ENCODE measurements around the gene LNX1.

Gene LNX1

DNA sequence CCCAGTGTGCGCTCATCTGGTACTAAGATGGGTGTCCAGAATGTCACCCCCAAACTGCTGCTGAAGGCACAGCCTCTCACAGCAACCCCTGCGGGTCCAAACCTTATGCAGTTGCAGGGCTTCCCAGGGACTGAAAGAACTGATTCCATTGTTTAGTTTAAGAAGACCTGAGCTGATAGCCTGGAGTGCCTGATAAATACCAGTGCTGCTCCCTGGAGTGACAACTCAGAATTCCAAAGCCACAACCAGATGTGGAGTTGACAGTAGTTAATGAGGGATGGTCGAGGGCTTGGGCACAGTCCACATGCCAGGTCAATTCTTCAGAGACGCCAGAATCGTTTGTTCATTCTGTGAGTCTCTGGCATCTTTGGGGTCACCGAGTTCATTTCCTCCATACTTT is 71.2 kb downstream of the LNX1 start:
- no peak for TF ChIP-seq BACH2 (CRISPR knock-in tag; IDR thresholded peaks at IDR 0.05; ENCODE audit: borderline replicate concordance)
- TF ChIP-seq ISL1 (CRISPR knock-in tag; IDR thresholded peaks at IDR 0.05): no peak
- no peak for TF ChIP-seq CSDC2 (CRISPR knock-in tag; IDR thresholded peaks at IDR 0.05)
- no peak for TF ChIP-seq ZNF70 (CRISPR knock-in tag; IDR thresholded peaks at IDR 0.05)
- TF ChIP-seq, protein P1, sequence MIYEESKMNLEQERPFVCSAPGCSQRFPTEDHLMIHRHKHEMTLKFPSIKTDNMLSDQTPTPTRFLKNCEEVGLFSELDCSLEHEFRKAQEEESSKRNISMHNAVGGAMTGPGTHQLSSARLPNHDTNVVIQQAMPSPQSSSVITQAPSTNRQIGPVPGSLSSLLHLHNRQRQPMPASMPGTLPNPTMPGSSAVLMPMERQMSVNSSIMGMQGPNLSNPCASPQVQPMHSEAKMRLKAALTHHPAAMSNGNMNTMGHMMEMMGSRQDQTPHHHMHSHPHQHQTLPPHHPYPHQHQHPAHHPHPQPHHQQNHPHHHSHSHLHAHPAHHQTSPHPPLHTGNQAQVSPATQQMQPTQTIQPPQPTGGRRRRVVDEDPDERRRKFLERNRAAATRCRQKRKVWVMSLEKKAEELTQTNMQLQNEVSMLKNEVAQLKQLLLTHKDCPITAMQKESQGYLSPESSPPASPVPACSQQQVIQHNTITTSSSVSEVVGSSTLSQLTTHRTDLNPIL (CRISPR knock-in tag; IDR thresholded peaks at IDR 0.05; ENCODE audit: low read depth): no peak
- no peak for TF ChIP-seq ZNF565 (CRISPR knock-in tag; conservative IDR thresholded peaks at IDR 0.05; ENCODE audit: low read depth)
- TF ChIP-seq, protein P2, sequence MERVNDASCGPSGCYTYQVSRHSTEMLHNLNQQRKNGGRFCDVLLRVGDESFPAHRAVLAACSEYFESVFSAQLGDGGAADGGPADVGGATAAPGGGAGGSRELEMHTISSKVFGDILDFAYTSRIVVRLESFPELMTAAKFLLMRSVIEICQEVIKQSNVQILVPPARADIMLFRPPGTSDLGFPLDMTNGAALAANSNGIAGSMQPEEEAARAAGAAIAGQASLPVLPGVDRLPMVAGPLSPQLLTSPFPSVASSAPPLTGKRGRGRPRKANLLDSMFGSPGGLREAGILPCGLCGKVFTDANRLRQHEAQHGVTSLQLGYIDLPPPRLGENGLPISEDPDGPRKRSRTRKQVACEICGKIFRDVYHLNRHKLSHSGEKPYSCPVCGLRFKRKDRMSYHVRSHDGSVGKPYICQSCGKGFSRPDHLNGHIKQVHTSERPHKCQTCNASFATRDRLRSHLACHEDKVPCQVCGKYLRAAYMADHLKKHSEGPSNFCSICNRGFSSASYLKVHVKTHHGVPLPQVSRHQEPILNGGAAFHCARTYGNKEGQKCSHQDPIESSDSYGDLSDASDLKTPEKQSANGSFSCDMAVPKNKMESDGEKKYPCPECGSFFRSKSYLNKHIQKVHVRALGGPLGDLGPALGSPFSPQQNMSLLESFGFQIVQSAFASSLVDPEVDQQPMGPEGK (CRISPR knock-in tag; IDR thresholded peaks at IDR 0.05; ENCODE audit: borderline replicate concordance): no peak
- no peak for TF ChIP-seq TCF4 (CRISPR knock-in tag; IDR thresholded peaks at IDR 0.05; ENCODE audit: borderline replicate concordance)
- no peak for TF ChIP-seq ZFP3 (CRISPR knock-in tag; IDR thresholded peaks at IDR 0.05)
- TF ChIP-seq, protein P3, sequence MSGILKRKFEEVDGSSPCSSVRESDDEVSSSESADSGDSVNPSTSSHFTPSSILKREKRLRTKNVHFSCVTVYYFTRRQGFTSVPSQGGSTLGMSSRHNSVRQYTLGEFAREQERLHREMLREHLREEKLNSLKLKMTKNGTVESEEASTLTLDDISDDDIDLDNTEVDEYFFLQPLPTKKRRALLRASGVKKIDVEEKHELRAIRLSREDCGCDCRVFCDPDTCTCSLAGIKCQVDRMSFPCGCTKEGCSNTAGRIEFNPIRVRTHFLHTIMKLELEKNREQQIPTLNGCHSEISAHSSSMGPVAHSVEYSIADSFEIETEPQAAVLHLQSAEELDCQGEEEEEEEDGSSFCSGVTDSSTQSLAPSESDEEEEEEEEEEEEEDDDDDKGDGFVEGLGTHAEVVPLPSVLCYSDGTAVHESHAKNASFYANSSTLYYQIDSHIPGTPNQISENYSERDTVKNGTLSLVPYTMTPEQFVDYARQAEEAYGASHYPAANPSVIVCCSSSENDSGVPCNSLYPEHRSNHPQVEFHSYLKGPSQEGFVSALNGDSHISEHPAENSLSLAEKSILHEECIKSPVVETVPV (CRISPR knock-in tag; IDR thresholded peaks at IDR 0.05): no peak
- TF ChIP-seq PPARA (CRISPR knock-in tag; IDR thresholded peaks at IDR 0.05; ENCODE audit: borderline replicate concordance): no peak
- TF ChIP-seq SNAI2 (CRISPR knock-in tag; IDR thresholded peaks at IDR 0.05): no peak
- TF ChIP-seq ZNF8 (CRISPR knock-in tag; IDR thresholded peaks at IDR 0.05): no peak
- TF ChIP-seq, protein P4, sequence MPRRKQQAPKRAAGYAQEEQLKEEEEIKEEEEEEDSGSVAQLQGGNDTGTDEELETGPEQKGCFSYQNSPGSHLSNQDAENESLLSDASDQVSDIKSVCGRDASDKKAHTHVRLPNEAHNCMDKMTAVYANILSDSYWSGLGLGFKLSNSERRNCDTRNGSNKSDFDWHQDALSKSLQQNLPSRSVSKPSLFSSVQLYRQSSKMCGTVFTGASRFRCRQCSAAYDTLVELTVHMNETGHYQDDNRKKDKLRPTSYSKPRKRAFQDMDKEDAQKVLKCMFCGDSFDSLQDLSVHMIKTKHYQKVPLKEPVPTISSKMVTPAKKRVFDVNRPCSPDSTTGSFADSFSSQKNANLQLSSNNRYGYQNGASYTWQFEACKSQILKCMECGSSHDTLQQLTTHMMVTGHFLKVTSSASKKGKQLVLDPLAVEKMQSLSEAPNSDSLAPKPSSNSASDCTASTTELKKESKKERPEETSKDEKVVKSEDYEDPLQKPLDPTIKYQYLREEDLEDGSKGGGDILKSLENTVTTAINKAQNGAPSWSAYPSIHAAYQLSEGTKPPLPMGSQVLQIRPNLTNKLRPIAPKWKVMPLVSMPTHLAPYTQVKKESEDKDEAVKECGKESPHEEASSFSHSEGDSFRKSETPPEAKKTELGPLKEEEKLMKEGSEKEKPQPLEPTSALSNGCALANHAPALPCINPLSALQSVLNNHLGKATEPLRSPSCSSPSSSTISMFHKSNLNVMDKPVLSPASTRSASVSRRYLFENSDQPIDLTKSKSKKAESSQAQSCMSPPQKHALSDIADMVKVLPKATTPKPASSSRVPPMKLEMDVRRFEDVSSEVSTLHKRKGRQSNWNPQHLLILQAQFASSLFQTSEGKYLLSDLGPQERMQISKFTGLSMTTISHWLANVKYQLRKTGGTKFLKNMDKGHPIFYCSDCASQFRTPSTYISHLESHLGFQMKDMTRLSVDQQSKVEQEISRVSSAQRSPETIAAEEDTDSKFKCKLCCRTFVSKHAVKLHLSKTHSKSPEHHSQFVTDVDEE (CRISPR knock-in tag; IDR thresholded peaks at IDR 0.05): no peak
- no peak for TF ChIP-seq ZFP30 (CRISPR knock-in tag; IDR thresholded peaks at IDR 0.05)
- TF ChIP-seq, protein P5, sequence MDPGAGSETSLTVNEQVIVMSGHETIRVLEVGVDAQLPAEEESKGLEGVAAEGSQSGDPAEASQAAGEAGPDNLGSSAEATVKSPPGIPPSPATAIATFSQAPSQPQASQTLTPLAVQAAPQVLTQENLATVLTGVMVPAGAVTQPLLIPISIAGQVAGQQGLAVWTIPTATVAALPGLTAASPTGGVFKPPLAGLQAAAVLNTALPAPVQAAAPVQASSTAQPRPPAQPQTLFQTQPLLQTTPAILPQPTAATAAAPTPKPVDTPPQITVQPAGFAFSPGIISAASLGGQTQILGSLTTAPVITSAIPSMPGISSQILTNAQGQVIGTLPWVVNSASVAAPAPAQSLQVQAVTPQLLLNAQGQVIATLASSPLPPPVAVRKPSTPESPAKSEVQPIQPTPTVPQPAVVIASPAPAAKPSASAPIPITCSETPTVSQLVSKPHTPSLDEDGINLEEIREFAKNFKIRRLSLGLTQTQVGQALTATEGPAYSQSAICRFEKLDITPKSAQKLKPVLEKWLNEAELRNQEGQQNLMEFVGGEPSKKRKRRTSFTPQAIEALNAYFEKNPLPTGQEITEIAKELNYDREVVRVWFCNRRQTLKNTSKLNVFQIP (CRISPR knock-in tag; IDR thresholded peaks at IDR 0.05; ENCODE audit: borderline replicate concordance, low read depth): no peak
- no peak for TF ChIP-seq GLIS3 (CRISPR knock-in tag; IDR thresholded peaks at IDR 0.05)
- TF ChIP-seq ARNTL (CRISPR knock-in tag; IDR thresholded peaks at IDR 0.05; ENCODE audit: borderline replicate concordance, low read depth): no peak
- no peak for ATAC-seq

DNA sequence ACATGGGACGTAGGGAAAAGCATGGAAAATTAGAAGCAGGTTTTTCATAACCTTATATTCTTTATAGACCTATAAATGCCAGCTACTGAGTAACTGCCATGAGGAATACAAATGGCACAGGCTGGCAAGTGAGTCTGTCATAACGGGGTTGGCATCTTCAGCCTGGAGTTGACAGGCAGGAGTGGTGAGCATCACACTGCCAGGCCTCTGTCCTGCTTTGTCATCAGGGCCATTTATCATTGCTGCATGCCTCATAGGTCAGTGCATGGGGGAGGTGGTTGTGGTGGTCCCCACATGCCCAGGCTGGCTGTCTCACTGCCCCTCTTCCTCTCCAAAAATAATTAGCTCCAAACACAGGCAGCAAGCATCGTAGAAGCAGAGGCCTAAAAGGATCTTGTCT is 72.5 kb downstream of the LNX1 start:
- no peak for ATAC-seq
- no peak for TF ChIP-seq ZNF565 (CRISPR knock-in tag; conservative IDR thresholded peaks at IDR 0.05; ENCODE audit: low read depth)

DNA sequence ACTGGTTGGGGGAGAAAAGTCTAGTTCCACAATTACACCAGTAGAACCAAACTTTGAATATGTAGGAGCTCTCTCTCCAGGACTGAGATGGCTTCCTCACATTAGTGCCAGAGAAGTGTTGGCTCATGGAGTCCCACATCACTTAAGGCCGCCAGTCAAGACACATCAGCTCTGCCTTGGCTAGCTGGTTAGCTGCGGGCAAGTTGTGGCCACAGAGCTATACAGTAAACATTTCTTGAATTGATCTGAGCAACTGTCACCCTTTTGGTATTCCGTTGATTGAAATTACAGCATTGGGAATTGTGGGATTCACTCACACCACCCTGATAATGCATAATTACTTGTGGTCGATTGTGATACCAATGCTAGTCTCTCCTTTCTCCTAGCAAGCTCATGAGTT is 76.2 kb downstream of the LNX1 start:
- no peak for ATAC-seq
- no peak for TF ChIP-seq TCF4 (CRISPR knock-in tag; IDR thresholded peaks at IDR 0.05; ENCODE audit: borderline replicate concordance)
- TF ChIP-seq OSR1 (CRISPR knock-in tag; IDR thresholded peaks at IDR 0.05): no peak
- TF ChIP-seq, protein P1 (CRISPR knock-in tag; IDR thresholded peaks at IDR 0.05; ENCODE audit: low read depth): no peak
- TF ChIP-seq, protein P2 (CRISPR knock-in tag; IDR thresholded peaks at IDR 0.05; ENCODE audit: borderline replicate concordance): no peak
- TF ChIP-seq ZFP30 (CRISPR knock-in tag; IDR thresholded peaks at IDR 0.05): no peak
- no peak for TF ChIP-seq RARB (CRISPR knock-in tag; IDR thresholded peaks at IDR 0.05)
- no peak for TF ChIP-seq GLIS3 (CRISPR knock-in tag; IDR thresholded peaks at IDR 0.05)
- TF ChIP-seq TOX (CRISPR knock-in tag; IDR thresholded peaks at IDR 0.05; ENCODE audit: borderline replicate concordance): no peak
- no peak for TF ChIP-seq ZNF565 (CRISPR knock-in tag; conservative IDR thresholded peaks at IDR 0.05; ENCODE audit: low read depth)
- TF ChIP-seq SNAI2 (CRISPR knock-in tag; IDR thresholded peaks at IDR 0.05): no peak
- TF ChIP-seq ZC3H10 (CRISPR knock-in tag; IDR thresholded peaks at IDR 0.05): no peak
- no peak for TF ChIP-seq ZNF70 (CRISPR knock-in tag; IDR thresholded peaks at IDR 0.05)
